Measurements from ENCODE around the gene PLD3. TPM values are rescaled to one million over a fixed set of nuclear protein-coding genes. Genes with fewer than 3 reads are reported as not detected.

The PLD3 gene
- total RNA-seq, 4 donors from 2014 or later = 108 to 372 (median 158) TPM

GRCh38 chr19:40315812-40316470, 32.6 kb upstream of the PLD3 start:
- intact Hi-C loops (cut with DNase I; ENCODE audit: low total_unique reads) = no loop called here
- Histone ChIP-seq H3K36me3 (no peaks in the 10 kb centered on the region), H3K27me3 (no peaks in the 10 kb centered on the region), H3K4me3 (no peak overlapping the region), H3K9me3 (no peaks in the 10 kb centered on the region), H3K27ac (no peak overlapping the region), H3K4me1 (no peaks in the 10 kb centered on the region)
- DNase-seq = no peak
- TF ChIP-seq CTCF (IDR thresholded peaks at IDR 0.05) (no peak), POLR2A (IDR thresholded peaks at IDR 0.05) (no peak)

GRCh38 chr19:40317338-40317737, 31.2 kb upstream of the PLD3 start:
- no peaks in the 10 kb centered on the region for H3K4me1 ChIP-seq
- no peak overlapping the region for H3K4me3 ChIP-seq
- intact Hi-C loops (cut with DNase I; ENCODE audit: low total_unique reads) = no loop called here
- no peaks in the 10 kb centered on the region for H3K27me3 ChIP-seq
- TF ChIP-seq CTCF (IDR thresholded peaks at IDR 0.05) (no peak), POLR2A (IDR thresholded peaks at IDR 0.05) (no peak)
- no peak overlapping the region for H3K27ac ChIP-seq
- H3K9me3 ChIP-seq = no peaks in the 10 kb centered on the region
- no peaks in the 10 kb centered on the region for H3K36me3 ChIP-seq
- no peak for DNase-seq

GRCh38 chr19:40320558-40320935, 27.9 kb upstream of the PLD3 start:
- H3K36me3 ChIP-seq = no peaks in the 10 kb centered on the region
- TF ChIP-seq POLR2A (IDR thresholded peaks at IDR 0.05) = no peak
- TF ChIP-seq CTCF (IDR thresholded peaks at IDR 0.05) = no peak
- DNase-seq = no peak
- H3K4me3 ChIP-seq = no peak overlapping the region
- no peaks in the 10 kb centered on the region for H3K9me3 ChIP-seq
- H3K27me3 ChIP-seq = no peaks in the 10 kb centered on the region
- no peaks in the 10 kb centered on the region for H3K4me1 ChIP-seq
- intact Hi-C loops (cut with DNase I; ENCODE audit: low total_unique reads) = no loop called here
- no peak overlapping the region for H3K27ac ChIP-seq

- Histone ChIP-seq H3K9me3 (no peaks in the 10 kb centered on the region), H3K4me1 (no peaks in the 10 kb centered on the region), H3K27ac (no peak overlapping the region), H3K36me3 (no peaks in the 10 kb centered on the region), H3K27me3 (no peaks in the 10 kb centered on the region), H3K4me3 (no peak overlapping the region)
- intact Hi-C loops (cut with DNase I; ENCODE audit: low total_unique reads) = no loop called here
- DNase-seq = no peak
- TF ChIP-seq CTCF (IDR thresholded peaks at IDR 0.05) = no peak
- no peak for TF ChIP-seq POLR2A (IDR thresholded peaks at IDR 0.05)
Observed at GRCh38 chr19:40321076-40321475, 27.4 kb upstream of the PLD3 start.

- intact Hi-C loops (cut with DNase I; ENCODE audit: low total_unique reads) = no loop called here
- DNase-seq = no peak
- TF ChIP-seq CTCF (IDR thresholded peaks at IDR 0.05) = no peak
- TF ChIP-seq POLR2A (IDR thresholded peaks at IDR 0.05) = no peak
- Histone ChIP-seq H3K4me1 (no peaks in the 10 kb centered on the region), H3K27me3 (no peaks in the 10 kb centered on the region), H3K9me3 (no peaks in the 10 kb centered on the region), H3K4me3 (no peak overlapping the region), H3K27ac (no peak overlapping the region), H3K36me3 (no peaks in the 10 kb centered on the region)
Observed at GRCh38 chr19:40321566-40322270, 26.8 kb upstream of the PLD3 start.

Data from uterus (tissue), 4 donors.